WTC11 (cell line): Measurements from ENCODE around the gene ZNF324B. TPM values are rescaled to one million over a fixed set of nuclear protein-coding genes. Genes with fewer than 3 reads are reported as not detected.

ENCODE experiments used
- ATF6 ChIP-seq: sonication (generic); formaldehyde crosslinking; IDR thresholded peaks from 2 replicates; pipeline ENCODE4 v1.8.1; 2023; ENCODE audit warnings: mild to moderate bottlenecking, missing genetic modification reagents
- CREB1 ChIP-seq: sonication (generic); formaldehyde crosslinking; IDR thresholded peaks from 2 replicates; pipeline ENCODE4 v1.8.0; 2023; ENCODE audit warnings: mild to moderate bottlenecking, missing genetic modification reagents
- EMX1 ChIP-seq: fragments of 250-450 bp; sonication (Bioruptor Pico); IDR thresholded peaks from 2 replicates; pipeline ENCODE4 v1.8.0; 2021; ENCODE audit warnings: mild to moderate bottlenecking
- ESRRA ChIP-seq: sonication (generic); formaldehyde crosslinking; IDR thresholded peaks from 2 replicates; pipeline ENCODE4 v1.8.1; 2022; ENCODE audit warnings: mild to moderate bottlenecking, missing genetic modification reagents, borderline replicate concordance
- GABPB1 ChIP-seq: sonication (generic); formaldehyde crosslinking; IDR thresholded peaks from 2 replicates; pipeline ENCODE4 v1.8.1; 2023; ENCODE audit warnings: mild to moderate bottlenecking, missing genetic modification reagents
- GRHL2 ChIP-seq: fragments of 250-450 bp; sonication (Bioruptor Pico); IDR thresholded peaks from 2 replicates; pipeline ENCODE4 v1.8.0; 2022; ENCODE audit warnings: mild to moderate bottlenecking, moderate library complexity; ENCODE audit not compliant: insufficient replicate concordance, severe bottlenecking
- JAZF1 ChIP-seq: fragments of 250-450 bp; sonication (Bioruptor Pico); IDR thresholded peaks from 2 replicates; pipeline ENCODE4 v1.9.0; 2021; ENCODE audit warnings: moderate library complexity, mild to moderate bottlenecking, inconsistent platforms
- MYBL2 ChIP-seq: sonication (generic); formaldehyde crosslinking; IDR thresholded peaks from 2 replicates; pipeline ENCODE4 v1.8.1; 2023; ENCODE audit warnings: mild to moderate bottlenecking, moderate library complexity, missing genetic modification reagents
- NFATC4 ChIP-seq: fragments of 250-450 bp; sonication (Bioruptor Pico); IDR thresholded peaks from 2 replicates; pipeline ENCODE4 v1.9.0; 2021; ENCODE audit warnings: mild to moderate bottlenecking
- NFYB ChIP-seq: sonication (generic); formaldehyde crosslinking; conservative IDR thresholded peaks from 2 replicates; pipeline ENCODE4 v1.8.0; 2022; ENCODE audit warnings: low read depth, missing genetic modification reagents
- NR3C1 ChIP-seq: sonication (generic); formaldehyde crosslinking; conservative IDR thresholded peaks from 2 replicates; pipeline ENCODE4 v1.8.1; 2023; ENCODE audit warnings: low read depth, mild to moderate bottlenecking, missing genetic modification reagents
- RORB ChIP-seq: fragments of 250-450 bp; sonication (Bioruptor Pico); IDR thresholded peaks from 2 replicates; pipeline ENCODE4 v1.9.0; 2021; ENCODE audit warnings: mild to moderate bottlenecking
- SMAD4 ChIP-seq: sonication (generic); formaldehyde crosslinking; IDR thresholded peaks from 2 replicates; pipeline ENCODE4 v1.8.0; 2022; ENCODE audit warnings: mild to moderate bottlenecking, missing genetic modification reagents
- SP1 ChIP-seq: sonication (generic); formaldehyde crosslinking; conservative IDR thresholded peaks from 2 replicates; pipeline ENCODE4 v1.8.1; 2022; ENCODE audit warnings: missing genetic modification reagents
- USF1 ChIP-seq: sonication (generic); formaldehyde crosslinking; IDR thresholded peaks from 2 replicates; pipeline ENCODE4 v1.8.0; 2022; ENCODE audit warnings: mild to moderate bottlenecking, missing genetic modification reagents
- ZBTB21 ChIP-seq: sonication (generic); formaldehyde crosslinking; IDR thresholded peaks from 2 replicates; pipeline ENCODE4 v1.8.1; 2023; ENCODE audit warnings: mild to moderate bottlenecking, missing genetic modification reagents, borderline replicate concordance
- ZNF232 ChIP-seq: sonication (generic); formaldehyde crosslinking; IDR thresholded peaks from 2 replicates; pipeline ENCODE4 v1.8.0; 2022; ENCODE audit warnings: mild to moderate bottlenecking, missing genetic modification reagents
- ZNF532 ChIP-seq: fragments of 250-450 bp; sonication (Bioruptor Pico); IDR thresholded peaks from 2 replicates; pipeline ENCODE4 v1.9.0; 2021; ENCODE audit warnings: mild to moderate bottlenecking, borderline replicate concordance
- total RNA-seq: library from RNA; stranded (reverse); gene quantifications from 3 replicates; pipeline ENCODE4 v1.2.3, GENCODE V29; 2021
- TF ChIP-seq, protein P1 (sequence below): fragments of 250-450 bp; sonication (Bioruptor Pico); IDR thresholded peaks from 2 replicates; pipeline ENCODE4 v1.9.0; 2021; ENCODE audit warnings: mild to moderate bottlenecking
- TF ChIP-seq, protein P2 (sequence below): fragments of 250-450 bp; sonication (Bioruptor Pico); IDR thresholded peaks from 2 replicates; pipeline ENCODE4 v2.1.2; 2022; ENCODE audit warnings: mild to moderate bottlenecking, moderate library complexity
- TF ChIP-seq, protein P3 (sequence below): sonication (generic); formaldehyde crosslinking; IDR thresholded peaks from 2 replicates; pipeline ENCODE4 v1.8.0; 2023; ENCODE audit warnings: missing genetic modification reagents
- TF ChIP-seq, protein P4 (sequence below): fragments of 250-450 bp; sonication (Bioruptor Pico); IDR thresholded peaks from 2 replicates; pipeline ENCODE4 v1.9.0; 2021; ENCODE audit warnings: mild to moderate bottlenecking
- TF ChIP-seq, protein P5 (sequence below): sonication (generic); formaldehyde crosslinking; IDR thresholded peaks from 2 replicates; pipeline ENCODE4 v1.8.0; 2022; ENCODE audit warnings: missing genetic modification reagents

The ZNF324B gene
- total RNA-seq, 1 experiment from 2014 or later: 4.0 TPM

- TF ChIP-seq, protein P1, sequence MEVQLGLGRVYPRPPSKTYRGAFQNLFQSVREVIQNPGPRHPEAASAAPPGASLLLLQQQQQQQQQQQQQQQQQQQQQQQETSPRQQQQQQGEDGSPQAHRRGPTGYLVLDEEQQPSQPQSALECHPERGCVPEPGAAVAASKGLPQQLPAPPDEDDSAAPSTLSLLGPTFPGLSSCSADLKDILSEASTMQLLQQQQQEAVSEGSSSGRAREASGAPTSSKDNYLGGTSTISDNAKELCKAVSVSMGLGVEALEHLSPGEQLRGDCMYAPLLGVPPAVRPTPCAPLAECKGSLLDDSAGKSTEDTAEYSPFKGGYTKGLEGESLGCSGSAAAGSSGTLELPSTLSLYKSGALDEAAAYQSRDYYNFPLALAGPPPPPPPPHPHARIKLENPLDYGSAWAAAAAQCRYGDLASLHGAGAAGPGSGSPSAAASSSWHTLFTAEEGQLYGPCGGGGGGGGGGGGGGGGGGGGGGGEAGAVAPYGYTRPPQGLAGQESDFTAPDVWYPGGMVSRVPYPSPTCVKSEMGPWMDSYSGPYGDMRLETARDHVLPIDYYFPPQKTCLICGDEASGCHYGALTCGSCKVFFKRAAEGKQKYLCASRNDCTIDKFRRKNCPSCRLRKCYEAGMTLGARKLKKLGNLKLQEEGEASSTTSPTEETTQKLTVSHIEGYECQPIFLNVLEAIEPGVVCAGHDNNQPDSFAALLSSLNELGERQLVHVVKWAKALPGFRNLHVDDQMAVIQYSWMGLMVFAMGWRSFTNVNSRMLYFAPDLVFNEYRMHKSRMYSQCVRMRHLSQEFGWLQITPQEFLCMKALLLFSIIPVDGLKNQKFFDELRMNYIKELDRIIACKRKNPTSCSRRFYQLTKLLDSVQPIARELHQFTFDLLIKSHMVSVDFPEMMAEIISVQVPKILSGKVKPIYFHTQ (CRISPR knock-in tag): no peak
- TF ChIP-seq, protein P2, sequence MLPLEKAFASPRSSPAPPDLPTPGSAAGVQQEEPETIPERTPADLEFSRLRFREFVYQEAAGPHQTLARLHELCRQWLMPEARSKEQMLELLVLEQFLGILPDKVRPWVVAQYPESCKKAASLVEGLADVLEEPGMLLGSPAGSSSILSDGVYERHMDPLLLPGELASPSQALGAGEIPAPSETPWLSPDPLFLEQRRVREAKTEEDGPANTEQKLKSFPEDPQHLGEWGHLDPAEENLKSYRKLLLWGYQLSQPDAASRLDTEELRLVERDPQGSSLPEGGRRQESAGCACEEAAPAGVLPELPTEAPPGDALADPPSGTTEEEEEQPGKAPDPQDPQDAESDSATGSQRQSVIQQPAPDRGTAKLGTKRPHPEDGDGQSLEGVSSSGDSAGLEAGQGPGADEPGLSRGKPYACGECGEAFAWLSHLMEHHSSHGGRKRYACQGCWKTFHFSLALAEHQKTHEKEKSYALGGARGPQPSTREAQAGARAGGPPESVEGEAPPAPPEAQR (CRISPR knock-in tag): no peak
- no peak for TF ChIP-seq MYBL2 (CRISPR knock-in tag)
- no peak for TF ChIP-seq JAZF1 (CRISPR knock-in tag)
- TF ChIP-seq USF1 (CRISPR knock-in tag): 0 out of 2 replicates have a peak, but pooled peaks have one; percentile 59
- peak; percentile 85 for TF ChIP-seq GABPB1 (CRISPR knock-in tag)
- TF ChIP-seq, protein P3, sequence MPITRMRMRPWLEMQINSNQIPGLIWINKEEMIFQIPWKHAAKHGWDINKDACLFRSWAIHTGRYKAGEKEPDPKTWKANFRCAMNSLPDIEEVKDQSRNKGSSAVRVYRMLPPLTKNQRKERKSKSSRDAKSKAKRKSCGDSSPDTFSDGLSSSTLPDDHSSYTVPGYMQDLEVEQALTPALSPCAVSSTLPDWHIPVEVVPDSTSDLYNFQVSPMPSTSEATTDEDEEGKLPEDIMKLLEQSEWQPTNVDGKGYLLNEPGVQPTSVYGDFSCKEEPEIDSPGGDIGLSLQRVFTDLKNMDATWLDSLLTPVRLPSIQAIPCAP (CRISPR knock-in tag): no peak
- TF ChIP-seq ZNF532 (CRISPR knock-in tag): no peak
- TF ChIP-seq ATF6 (CRISPR knock-in tag): 0 out of 2 replicates have a peak, but pooled peaks have one; percentile 41
- peak; percentile 60 for TF ChIP-seq SP1 (CRISPR knock-in tag)
- peak; percentile 41; the same call in 1 of the 2 replicates for TF ChIP-seq ESRRA (CRISPR knock-in tag)
- TF ChIP-seq, protein P4, sequence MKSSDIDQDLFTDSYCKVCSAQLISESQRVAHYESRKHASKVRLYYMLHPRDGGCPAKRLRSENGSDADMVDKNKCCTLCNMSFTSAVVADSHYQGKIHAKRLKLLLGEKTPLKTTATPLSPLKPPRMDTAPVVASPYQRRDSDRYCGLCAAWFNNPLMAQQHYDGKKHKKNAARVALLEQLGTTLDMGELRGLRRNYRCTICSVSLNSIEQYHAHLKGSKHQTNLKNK (CRISPR knock-in tag): no peak
- no peak for TF ChIP-seq CREB1 (CRISPR knock-in tag)
- no peak for TF ChIP-seq GRHL2 (CRISPR knock-in tag)
- no peak for TF ChIP-seq RORB (CRISPR knock-in tag)
- no peak for TF ChIP-seq ZBTB21 (CRISPR knock-in tag)
- no peak for TF ChIP-seq NFATC4
- TF ChIP-seq SMAD4 (CRISPR knock-in tag): no peak
- TF ChIP-seq NFYB (CRISPR knock-in tag): peak; percentile 85
- TF ChIP-seq NR3C1 (CRISPR knock-in tag): no peak
- TF ChIP-seq ZNF232 (CRISPR knock-in tag): no peak
- TF ChIP-seq, protein P5, sequence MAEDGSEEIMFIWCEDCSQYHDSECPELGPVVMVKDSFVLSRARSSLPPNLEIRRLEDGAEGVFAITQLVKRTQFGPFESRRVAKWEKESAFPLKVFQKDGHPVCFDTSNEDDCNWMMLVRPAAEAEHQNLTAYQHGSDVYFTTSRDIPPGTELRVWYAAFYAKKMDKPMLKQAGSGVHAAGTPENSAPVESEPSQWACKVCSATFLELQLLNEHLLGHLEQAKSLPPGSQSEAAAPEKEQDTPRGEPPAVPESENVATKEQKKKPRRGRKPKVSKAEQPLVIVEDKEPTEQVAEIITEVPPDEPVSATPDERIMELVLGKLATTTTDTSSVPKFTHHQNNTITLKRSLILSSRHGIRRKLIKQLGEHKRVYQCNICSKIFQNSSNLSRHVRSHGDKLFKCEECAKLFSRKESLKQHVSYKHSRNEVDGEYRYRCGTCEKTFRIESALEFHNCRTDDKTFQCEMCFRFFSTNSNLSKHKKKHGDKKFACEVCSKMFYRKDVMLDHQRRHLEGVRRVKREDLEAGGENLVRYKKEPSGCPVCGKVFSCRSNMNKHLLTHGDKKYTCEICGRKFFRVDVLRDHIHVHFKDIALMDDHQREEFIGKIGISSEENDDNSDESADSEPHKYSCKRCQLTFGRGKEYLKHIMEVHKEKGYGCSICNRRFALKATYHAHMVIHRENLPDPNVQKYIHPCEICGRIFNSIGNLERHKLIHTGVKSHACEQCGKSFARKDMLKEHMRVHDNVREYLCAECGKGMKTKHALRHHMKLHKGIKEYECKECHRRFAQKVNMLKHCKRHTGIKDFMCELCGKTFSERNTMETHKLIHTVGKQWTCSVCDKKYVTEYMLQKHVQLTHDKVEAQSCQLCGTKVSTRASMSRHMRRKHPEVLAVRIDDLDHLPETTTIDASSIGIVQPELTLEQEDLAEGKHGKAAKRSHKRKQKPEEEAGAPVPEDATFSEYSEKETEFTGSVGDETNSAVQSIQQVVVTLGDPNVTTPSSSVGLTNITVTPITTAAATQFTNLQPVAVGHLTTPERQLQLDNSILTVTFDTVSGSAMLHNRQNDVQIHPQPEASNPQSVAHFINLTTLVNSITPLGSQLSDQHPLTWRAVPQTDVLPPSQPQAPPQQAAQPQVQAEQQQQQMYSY (CRISPR knock-in tag): no peak
- TF ChIP-seq EMX1 (CRISPR knock-in tag): no peak
Measured at GRCh38 chr19:58451358-58452101, at the start of gene ZNF324B (continued).
